Measurements from ENCODE around the gene MAP2K6. TPM values are rescaled to one million over a fixed set of nuclear protein-coding genes. Genes with fewer than 3 reads are reported as not detected.

The MAP2K6 gene
- polyA plus RNA-seq, 1 of the 3 experiments (the other 2 are of a cell fraction), result 6.7 TPM

- H4K20me1 ChIP-seq (ENCODE audit: insufficient read depth), result no peaks in the 10 kb centered on the region
- ChIA-PET POLR2A (no interaction called here), CTCF (interaction anchor here (1.0 to 2.0 kb wide), 4 partner anchors 9 to 101 kb away, joined by 3 to 5 read pairs (median 4); partner anchors contain the start of gene MAP2K6)
- no peak overlapping the region for H3K4me3 ChIP-seq (ENCODE audit: low read depth in 2 of 2, low read length in 1 of 2)
- no peak for TF ChIP-seq TAF1 (IDR thresholded peaks at IDR 0.05; ENCODE audit: borderline replicate concordance, low read depth, low read length)
- no peak for TF ChIP-seq NFIC (IDR thresholded peaks at IDR 0.05; ENCODE audit: borderline replicate concordance)
- no peak overlapping the region for H3K27ac ChIP-seq (ENCODE audit: low read depth in 2 of 2, low read length in 1 of 2)
- no peak overlapping the region for H3K9ac ChIP-seq
- H3K4me1 ChIP-seq (ENCODE audit: control insufficient read depth in 1 of 2, insufficient read depth in 2 of 2, low read depth in 1 of 2, low read length in 1 of 2), result peaks cover 0 to 6% of the 10 kb centered on the region in 2 experiments; a peak in 1 of 4 replicates
- no peaks in the 10 kb centered on the region for H3F3A ChIP-seq (replicated peaks; ENCODE audit: insufficient read depth)
- WGBS (ENCODE audit: low lambda C conversion rate), result 91% methylated on average over 8 of the region's 8 CpGs
- H2AFZ ChIP-seq (ENCODE audit: low read depth), result no peak overlapping the region
- no peaks in the 10 kb centered on the region for H3K9me2 ChIP-seq
- H3K27me3 ChIP-seq (ENCODE audit: insufficient read depth), result no peaks in the 10 kb centered on the region
- H3K4me2 ChIP-seq, result no peak overlapping the region
- H3K36me3 ChIP-seq (replicated peaks in 1 of 2; ENCODE audit: control insufficient read depth in 1 of 2, insufficient read depth in 2 of 2, low read length in 1 of 2), result no peaks in the 10 kb centered on the region
- DNase-seq, result no peak
- H3K9me3 ChIP-seq, result no peaks in the 10 kb centered on the region
- H3K79me2 ChIP-seq (ENCODE audit: insufficient read depth), result 0 out of 2 replicates have a peak, but pooled peaks cover 3% of the 10 kb centered on the region
These were observed 10.0 kb downstream of the MAP2K6 start for GRCh38 chr17:69424287-69425041.

- peaks cover 6 to 16% of the 10 kb centered on the region in 2 experiments; a peak in 3 of 4 replicates for H3K4me1 ChIP-seq (ENCODE audit: control insufficient read depth in 1 of 2, insufficient read depth in 2 of 2, low read depth in 1 of 2, low read length in 1 of 2)
- 82% methylated on average over 3 of the region's 3 CpGs for WGBS (ENCODE audit: low lambda C conversion rate)
- H3K36me3 ChIP-seq (replicated peaks in 1 of 2; ENCODE audit: control insufficient read depth in 1 of 2, insufficient read depth in 2 of 2, low read length in 1 of 2), result no peaks in the 10 kb centered on the region
- H3K27ac ChIP-seq (ENCODE audit: low read depth in 2 of 2, low read length in 1 of 2), result no peak overlapping the region
- POLR2A ChIA-PET, result no interaction called here
- CTCF ChIA-PET, result interaction anchor here (1.3 to 1.7 kb wide), 2 partner anchors 11 to 19 kb away, joined by 5 read pairs; partner anchors contain the start of gene MAP2K6
- H3F3A ChIP-seq (replicated peaks; ENCODE audit: insufficient read depth), result no peaks in the 10 kb centered on the region
- H3K4me3 ChIP-seq (ENCODE audit: low read depth in 2 of 2, low read length in 1 of 2), result no peak overlapping the region
- H4K20me1 ChIP-seq (ENCODE audit: insufficient read depth), result no peaks in the 10 kb centered on the region
- H3K9me2 ChIP-seq, result no peaks in the 10 kb centered on the region
- DNase-seq, result no peak
- no peaks in the 10 kb centered on the region for H3K79me2 ChIP-seq (ENCODE audit: insufficient read depth)
- H3K9me3 ChIP-seq, result no peaks in the 10 kb centered on the region
- H3K27me3 ChIP-seq (ENCODE audit: insufficient read depth), result no peaks in the 10 kb centered on the region
- no peak overlapping the region for H3K4me2 ChIP-seq
- no peak overlapping the region for H3K9ac ChIP-seq
- no peak overlapping the region for H2AFZ ChIP-seq (ENCODE audit: low read depth)
- no peak for TF ChIP-seq FOXM1 (IDR thresholded peaks at IDR 0.05; ENCODE audit: low read depth)
- no peak for TF ChIP-seq TCF12 (IDR thresholded peaks at IDR 0.05)
- no peak for TF ChIP-seq YY1 (IDR thresholded peaks at IDR 0.05; ENCODE audit: low read depth)
- TF ChIP-seq SMC3 (IDR thresholded peaks at IDR 0.05; ENCODE audit: low read depth, low read length), result no peak
- no peak for TF ChIP-seq NRF1 (IDR thresholded peaks at IDR 0.05; ENCODE audit: low read depth, low read length)
- no peak for TF ChIP-seq GABPA (IDR thresholded peaks at IDR 0.05; ENCODE audit: low read depth)
- TF ChIP-seq PBX3 (IDR thresholded peaks at IDR 0.05), result no peak
- TF ChIP-seq EP300 (IDR thresholded peaks at IDR 0.05; ENCODE audit: borderline replicate concordance in 1 of 2, low read depth in 1 of 2, low read length in 1 of 2), result no peak
- TF ChIP-seq TEAD4 (IDR thresholded peaks at IDR 0.05; ENCODE audit: borderline replicate concordance, insufficient read depth), result no peak
- no peak for TF ChIP-seq FOXJ3 (CRISPR knock-in tag; IDR thresholded peaks at IDR 0.05)
- no peak for TF ChIP-seq POLR2AphosphoS5 (IDR thresholded peaks at IDR 0.05; ENCODE audit: low read depth, low read length)
- TF ChIP-seq EZH2phosphoT487 (IDR thresholded peaks at IDR 0.05; ENCODE audit: borderline replicate concordance, low read depth), result no peak
- TF ChIP-seq USF2 (IDR thresholded peaks at IDR 0.05; ENCODE audit: borderline replicate concordance, low read depth, low read length), result no peak
- no peak for TF ChIP-seq MXI1 (IDR thresholded peaks at IDR 0.05; ENCODE audit: low read depth, low read length)
- TF ChIP-seq RFX5 (IDR thresholded peaks at IDR 0.05; ENCODE audit: low read length), result no peak
- TF ChIP-seq NFIC (IDR thresholded peaks at IDR 0.05; ENCODE audit: borderline replicate concordance), result no peak
- TF ChIP-seq GATA2 (CRISPR knock-in tag; IDR thresholded peaks at IDR 0.05), result no peak
These were observed 11.5 kb downstream of the MAP2K6 start for GRCh38 chr17:69425978-69426377.
